ENCODE data around the gene USP28.
"Not testable (repeated sequence)": the region's sequence is repeated elsewhere in the genome, so short reads cannot be mapped to it uniquely, and the experiment has no call there.

The USP28 gene

GRCh38 chr11:113796663-113797259, 78.6 kb downstream of the USP28 start:
- Histone ChIP-seq H3K36me3 (peaks cover 30% of the 10 kb centered on the region), H3K4me3 (ENCODE audit: low read depth, low read length) (no peak overlapping the region), H3K27ac (no peak overlapping the region), H3K9me3 (ENCODE audit: severe bottlenecking) (no peaks in the 10 kb centered on the region), H3K27me3 (ENCODE audit: insufficient read depth, low read depth, severe bottlenecking) (no peaks in the 10 kb centered on the region)
- peak; percentile 44 for DNase-seq
- TF ChIP-seq CTCF (IDR thresholded peaks at IDR 0.05; ENCODE audit: low read depth, low read length): peak; percentile 62

- H3K27ac ChIP-seq: no peak overlapping the region
- H3K27me3 ChIP-seq (ENCODE audit: insufficient read depth, low read depth, severe bottlenecking): no peaks in the 10 kb centered on the region
- no peaks in the 10 kb centered on the region for H3K9me3 ChIP-seq (ENCODE audit: severe bottlenecking)
- no peak for TF ChIP-seq CTCF (IDR thresholded peaks at IDR 0.05; ENCODE audit: low read depth, low read length)
- H3K36me3 ChIP-seq: no peaks in the 10 kb centered on the region
- H3K4me3 ChIP-seq (ENCODE audit: low read depth, low read length): no peak overlapping the region
- no peak for DNase-seq
Measured at GRCh38 chr11:113789675-113790320, 85.6 kb downstream of the USP28 start.

GRCh38 chr11:113789016-113789415, 86.4 kb downstream of the USP28 start:
- H3K4me3 ChIP-seq (ENCODE audit: low read depth, low read length); H3K36me3 ChIP-seq; H3K27ac ChIP-seq; DNase-seq; H3K27me3 ChIP-seq (ENCODE audit: insufficient read depth, low read depth, severe bottlenecking); H3K9me3 ChIP-seq (ENCODE audit: severe bottlenecking): not testable (repeated sequence)

- Histone ChIP-seq H3K9me3 (ENCODE audit: severe bottlenecking) (no peaks in the 10 kb centered on the region), H3K4me3 (ENCODE audit: low read depth, low read length) (no peak overlapping the region), H3K36me3 (no peaks in the 10 kb centered on the region), H3K27ac (no peak overlapping the region), H3K27me3 (ENCODE audit: insufficient read depth, low read depth, severe bottlenecking) (no peaks in the 10 kb centered on the region)
- no peak for DNase-seq
- no peak for TF ChIP-seq CTCF (IDR thresholded peaks at IDR 0.05; ENCODE audit: low read depth, low read length)
Measured at GRCh38 chr11:113782134-113782533, 93.2 kb downstream of the USP28 start.

- Histone ChIP-seq H3K9me3 (ENCODE audit: severe bottlenecking) (no peaks in the 10 kb centered on the region), H3K4me3 (ENCODE audit: low read depth, low read length) (no peak overlapping the region), H3K27ac (no peak overlapping the region), H3K27me3 (ENCODE audit: insufficient read depth, low read depth, severe bottlenecking) (no peaks in the 10 kb centered on the region), H3K36me3 (no peaks in the 10 kb centered on the region)
- DNase-seq: no peak
- no peak for TF ChIP-seq CTCF (IDR thresholded peaks at IDR 0.05; ENCODE audit: low read depth, low read length)
Measured at GRCh38 chr11:113781682-113782081, 93.7 kb downstream of the USP28 start.

GRCh38 chr11:113779496-113779895, 95.9 kb downstream of the USP28 start, which contains the start of gene CLDN25:
Gene CLDN25, plus strand, starts transcription at chr11:113779796. Its CDS starts 0 bp downstream, at chr11:113779796.
- no peak for DNase-seq
- Histone ChIP-seq H3K9me3 (ENCODE audit: severe bottlenecking) (no peaks in the 10 kb centered on the region), H3K27me3 (ENCODE audit: insufficient read depth, low read depth, severe bottlenecking) (no peaks in the 10 kb centered on the region), H3K36me3 (no peaks in the 10 kb centered on the region), H3K4me3 (ENCODE audit: low read depth, low read length) (no peak within 1 kb of the TSS), H3K27ac (no peak within 1 kb of the TSS)
- TF ChIP-seq CTCF (IDR thresholded peaks at IDR 0.05; ENCODE audit: low read depth, low read length): no peak

Measured in WERI-Rb-1 (cell line).